OCI-LY7 (cell line): Measurements from ENCODE around the gene RNF220.

Source experiments
- EZH2phosphoT487 ChIP-seq: fragments of 200-600 bp; sonication (generic); IDR thresholded peaks from 2 replicates; pipeline ENCODE4 v1.6.1; 2018; ENCODE audit warnings: low read depth, borderline replicate concordance, mild to moderate bottlenecking, mixed run types, antibody characterized with exemption, low read length, moderate library complexity, mixed read lengths
- TF ChIP-seq, protein P1 (sequence below): fragments of 200-600 bp; sonication (generic); conservative IDR thresholded peaks from 2 replicates; pipeline ENCODE4 v1.5.1; 2014; ENCODE audit warnings: mild to moderate bottlenecking, antibody characterized with exemption, low read length, moderate library complexity, mixed read lengths

DNA sequence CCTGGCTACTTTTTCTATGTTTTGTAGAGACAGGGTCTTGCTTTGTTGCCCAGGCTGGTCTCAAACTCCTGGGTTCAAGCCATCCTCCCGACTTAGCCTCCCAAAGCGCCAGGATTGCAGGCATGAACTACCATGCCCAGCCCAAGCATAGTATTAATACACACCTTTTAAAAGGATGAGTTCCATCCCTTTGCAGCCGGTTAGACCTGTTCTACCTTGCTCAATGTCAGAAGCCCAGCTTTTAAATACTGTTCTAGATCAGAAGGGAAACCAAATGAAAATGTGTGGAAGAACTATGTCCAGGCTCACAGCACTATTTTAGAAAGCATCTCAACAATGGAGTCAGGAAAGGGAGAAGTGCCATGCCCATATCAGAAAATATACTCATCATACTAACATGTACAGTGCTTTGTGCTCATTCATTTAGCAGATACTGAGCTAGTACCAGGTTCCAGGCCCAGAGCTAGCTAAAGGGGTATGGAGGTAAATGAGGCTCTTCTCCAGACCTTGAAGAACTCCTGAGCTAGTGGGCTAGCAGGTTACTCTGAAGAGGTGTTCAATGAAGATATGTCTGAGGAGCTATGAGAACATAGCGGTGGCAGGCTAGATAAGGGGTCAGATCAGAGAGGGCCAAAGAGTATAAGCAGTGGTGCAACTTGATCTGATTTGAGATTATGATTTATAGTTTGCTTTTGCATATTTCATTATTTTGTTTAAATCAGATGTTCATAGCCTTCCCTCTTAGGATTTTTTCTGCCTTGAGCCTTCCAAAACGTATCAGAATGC is 78.2 kb downstream of the RNF220 start:
- TF ChIP-seq, protein P1, sequence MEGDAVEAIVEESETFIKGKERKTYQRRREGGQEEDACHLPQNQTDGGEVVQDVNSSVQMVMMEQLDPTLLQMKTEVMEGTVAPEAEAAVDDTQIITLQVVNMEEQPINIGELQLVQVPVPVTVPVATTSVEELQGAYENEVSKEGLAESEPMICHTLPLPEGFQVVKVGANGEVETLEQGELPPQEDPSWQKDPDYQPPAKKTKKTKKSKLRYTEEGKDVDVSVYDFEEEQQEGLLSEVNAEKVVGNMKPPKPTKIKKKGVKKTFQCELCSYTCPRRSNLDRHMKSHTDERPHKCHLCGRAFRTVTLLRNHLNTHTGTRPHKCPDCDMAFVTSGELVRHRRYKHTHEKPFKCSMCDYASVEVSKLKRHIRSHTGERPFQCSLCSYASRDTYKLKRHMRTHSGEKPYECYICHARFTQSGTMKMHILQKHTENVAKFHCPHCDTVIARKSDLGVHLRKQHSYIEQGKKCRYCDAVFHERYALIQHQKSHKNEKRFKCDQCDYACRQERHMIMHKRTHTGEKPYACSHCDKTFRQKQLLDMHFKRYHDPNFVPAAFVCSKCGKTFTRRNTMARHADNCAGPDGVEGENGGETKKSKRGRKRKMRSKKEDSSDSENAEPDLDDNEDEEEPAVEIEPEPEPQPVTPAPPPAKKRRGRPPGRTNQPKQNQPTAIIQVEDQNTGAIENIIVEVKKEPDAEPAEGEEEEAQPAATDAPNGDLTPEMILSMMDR: no peak
- no peak for TF ChIP-seq EZH2phosphoT487
